GM12864 (cell line): ENCODE results near the gene ARHGEF7.

Experiments
- DNase-seq: peaks from one replicate; pipeline ENCODE4 v3.0.0-alpha.2; 2011; ENCODE audit warnings: low read depth
- H3K4me3 ChIP-seq: 2 replicates; pipeline ENCODE4 v1.5.1; 2011; ENCODE audit warnings: mild to moderate bottlenecking, low read depth, low read length, control low read depth
- TF ChIP-seq, protein P1 (sequence below): IDR thresholded peaks from 2 replicates; pipeline ENCODE4 v1.5.1; 2011; ENCODE audit warnings: low read depth, mild to moderate bottlenecking, moderate library complexity, low read length, control low read depth, inconsistent platforms; ENCODE audit errors: missing control alignments

The ARHGEF7 gene

GRCh38 chr13:111317571-111318345, 202.6 kb downstream of the ARHGEF7 start:
- no peak overlapping the region for H3K4me3 ChIP-seq
- TF ChIP-seq, protein P1, sequence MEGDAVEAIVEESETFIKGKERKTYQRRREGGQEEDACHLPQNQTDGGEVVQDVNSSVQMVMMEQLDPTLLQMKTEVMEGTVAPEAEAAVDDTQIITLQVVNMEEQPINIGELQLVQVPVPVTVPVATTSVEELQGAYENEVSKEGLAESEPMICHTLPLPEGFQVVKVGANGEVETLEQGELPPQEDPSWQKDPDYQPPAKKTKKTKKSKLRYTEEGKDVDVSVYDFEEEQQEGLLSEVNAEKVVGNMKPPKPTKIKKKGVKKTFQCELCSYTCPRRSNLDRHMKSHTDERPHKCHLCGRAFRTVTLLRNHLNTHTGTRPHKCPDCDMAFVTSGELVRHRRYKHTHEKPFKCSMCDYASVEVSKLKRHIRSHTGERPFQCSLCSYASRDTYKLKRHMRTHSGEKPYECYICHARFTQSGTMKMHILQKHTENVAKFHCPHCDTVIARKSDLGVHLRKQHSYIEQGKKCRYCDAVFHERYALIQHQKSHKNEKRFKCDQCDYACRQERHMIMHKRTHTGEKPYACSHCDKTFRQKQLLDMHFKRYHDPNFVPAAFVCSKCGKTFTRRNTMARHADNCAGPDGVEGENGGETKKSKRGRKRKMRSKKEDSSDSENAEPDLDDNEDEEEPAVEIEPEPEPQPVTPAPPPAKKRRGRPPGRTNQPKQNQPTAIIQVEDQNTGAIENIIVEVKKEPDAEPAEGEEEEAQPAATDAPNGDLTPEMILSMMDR, result no peak
- DNase-seq, result no peak

DNA sequence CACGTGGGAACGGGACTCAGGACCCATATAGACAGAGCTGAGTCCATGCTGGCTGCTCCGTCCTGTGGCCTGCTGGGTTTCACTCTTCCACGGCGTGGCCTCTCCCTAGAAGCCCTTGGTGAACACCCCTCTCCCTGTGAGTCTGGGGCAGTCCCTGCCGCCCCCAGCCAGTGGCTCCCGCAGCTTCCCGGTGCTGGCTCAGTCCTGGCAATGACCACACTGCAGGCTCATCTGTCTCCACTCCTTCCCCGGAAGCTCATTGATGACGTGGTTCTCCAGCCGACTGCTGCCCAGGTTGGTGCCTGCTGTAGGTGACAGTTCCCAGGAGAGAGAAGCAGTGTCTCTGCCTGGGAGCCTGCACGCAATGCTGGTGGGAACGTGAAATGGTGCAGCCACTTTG, 203.3 kb downstream of the ARHGEF7 start:
- TF ChIP-seq, protein P1, result no peak
- DNase-seq, result no peak
- no peak overlapping the region for H3K4me3 ChIP-seq

- H3K4me3 ChIP-seq, result no peak overlapping the region
- TF ChIP-seq, protein P1, result no peak
Measured at GRCh38 chr13:111319521-111319920, 204.4 kb downstream of the ARHGEF7 start.

DNA sequence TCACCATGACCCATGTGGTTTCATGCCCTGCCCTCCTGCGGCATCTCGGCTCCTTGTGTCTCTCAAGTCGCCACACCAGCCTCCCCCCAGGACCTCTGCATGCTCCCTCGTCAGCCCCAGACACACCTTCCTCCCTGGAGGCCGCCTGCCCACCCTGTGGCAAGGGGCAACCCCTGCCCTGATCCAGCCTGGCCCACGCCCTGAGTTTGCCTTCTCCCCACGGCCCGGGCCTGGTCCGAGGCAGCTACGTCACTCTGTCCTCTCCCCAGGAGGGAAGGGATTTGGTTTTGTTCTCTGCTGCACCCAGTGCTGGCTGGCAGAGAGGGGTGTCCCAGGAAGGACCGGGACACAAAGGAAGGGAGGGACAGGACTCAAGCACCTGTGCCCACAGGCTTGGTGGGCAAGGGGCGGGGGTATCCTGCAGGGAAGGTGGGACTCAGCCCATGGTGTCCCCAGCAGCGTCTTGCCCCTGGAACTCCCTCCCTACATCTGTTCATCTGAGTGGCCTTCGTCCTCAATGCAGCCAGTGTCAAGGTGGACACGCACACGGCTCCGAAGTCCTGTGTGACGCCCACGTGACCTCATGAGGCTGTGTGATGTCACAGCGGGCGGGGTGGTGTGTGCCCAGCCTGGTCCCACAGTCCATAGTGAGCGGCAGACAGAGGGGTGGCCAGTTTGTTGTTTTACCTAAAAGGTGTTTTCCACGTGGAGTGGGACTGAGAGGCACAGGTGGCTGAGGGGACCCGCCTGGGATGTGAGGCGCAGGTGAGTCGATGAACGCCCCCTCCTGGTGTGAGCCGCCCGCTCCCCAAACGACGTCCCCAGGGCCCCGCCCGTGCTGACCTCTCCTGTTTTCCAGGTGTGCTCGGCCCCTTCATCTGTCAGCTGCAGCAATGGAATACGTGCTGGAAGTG, 205.1 kb downstream of the ARHGEF7 start, which contains the start of gene TEX29:
Gene TEX29 (plus strand): TSS at position 645 of the 914 bp plus-strand sequence. CDS start 249 bp downstream, at position 894.
- no peak for DNase-seq
- H3K4me3 ChIP-seq, result no peak within 1 kb of the TSS
- TF ChIP-seq, protein P1, result no peak

More at GRCh38 chr13:111319521-111319920, 204.4 kb downstream of the ARHGEF7 start:
- no peak for DNase-seq

DNA sequence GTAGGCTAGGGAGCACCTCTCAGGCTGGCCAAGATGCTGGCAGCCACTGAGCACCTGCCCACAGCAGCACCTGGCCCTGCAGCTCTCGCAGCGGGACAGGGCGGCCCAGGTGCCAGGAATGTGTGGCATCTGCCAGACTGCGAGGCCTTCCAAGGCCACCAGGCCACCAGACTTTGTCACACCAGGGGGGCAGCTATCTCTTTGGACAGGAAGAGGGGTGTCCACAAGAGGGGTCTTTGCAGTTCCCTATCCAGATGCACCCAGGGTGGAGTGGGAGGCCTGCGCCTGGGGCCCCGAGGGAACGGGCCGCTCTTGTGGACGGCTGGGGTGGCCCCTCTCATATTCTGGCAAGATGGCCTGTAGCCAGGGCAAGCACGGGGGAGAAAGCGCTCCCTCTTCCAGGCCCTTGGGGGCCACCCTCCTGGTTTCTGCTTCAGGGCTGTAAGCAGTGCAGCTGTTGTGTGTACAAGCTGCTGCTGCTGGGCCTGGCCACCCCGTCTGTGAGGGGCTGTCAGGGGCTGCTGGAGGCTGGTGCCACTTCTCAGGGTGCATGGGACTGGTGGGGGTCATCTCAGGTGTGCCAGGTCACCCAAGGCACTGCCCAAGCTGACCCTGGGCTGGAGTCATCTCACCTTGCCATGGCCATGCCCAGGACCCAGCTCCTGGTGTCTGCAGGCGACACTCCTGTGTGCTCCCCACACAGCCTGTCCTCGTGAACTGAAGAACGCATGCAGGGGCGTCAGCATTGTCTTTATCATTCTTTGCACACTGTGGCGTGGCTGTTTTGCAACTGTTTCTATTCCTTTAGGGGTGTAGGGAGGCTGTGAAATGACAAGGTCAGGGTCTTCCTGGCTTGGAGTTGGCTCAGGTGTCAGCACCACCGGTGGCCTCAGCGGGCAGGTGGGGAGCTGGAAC, 207.1 kb downstream of the ARHGEF7 start:
- no peak for DNase-seq
- no peak overlapping the region for H3K4me3 ChIP-seq
- TF ChIP-seq, protein P1, result no peak

- no peak for DNase-seq
- TF ChIP-seq, protein P1, result no peak
- H3K4me3 ChIP-seq, result no peak overlapping the region
Measured at GRCh38 chr13:111322916-111323331, 207.8 kb downstream of the ARHGEF7 start.
